Left renal pelvis (tissue), 4 donors: ENCODE results near the gene KLC1. TPM values are rescaled to one million over a fixed set of nuclear protein-coding genes. Genes with fewer than 3 reads are reported as not detected.
"Not testable (repeated sequence)": the region's sequence is repeated elsewhere in the genome, so short reads cannot be mapped to it uniquely, and the experiment has no call there.

Source experiments
- DNase-seq, 4 donors: peaks; one replicate each; pipeline ENCODE4 v3.0.0-alpha.2; 2013; ENCODE audit warnings: low read depth in 4 of 4, low spot score in 3 of 4
- polyA plus RNA-seq, 4 donors: library from polyadenylated mRNA; unstranded; fragments of 120-200 nt; gene quantifications; one replicate each; pipeline ENCODE4 v1.2.1, GENCODE V29; 2013; ENCODE audit not compliant: insufficient read length in 4 of 4

Gene KLC1
- 100 to 1,000 TPM in 3 of 4 donors, 10 to 100 TPM in 1; 74.6 to 154 (median 106) TPM for polyA plus RNA-seq

- DNase-seq, result peak in 1 of 4 donors; percentile 63
These were observed at the start of gene KLC1 for GRCh38 chr14:103628684-103629502. Gene KLC1, plus strand, starts transcription at chr14:103629211. Its CDS starts 25,354 bp downstream, at chr14:103654565.

- DNase-seq, result no peak
These were observed 47.8 kb upstream of the KLC1 start for GRCh38 chr14:103581206-103581605.

GRCh38 chr14:103581954-103582703, 46.9 kb upstream of the KLC1 start:
- DNase-seq, result no peak

- DNase-seq, result no peak
These were observed 44.6 kb upstream of the KLC1 start for GRCh38 chr14:103584326-103584915.

GRCh38 chr14:103593577-103593976, 35.4 kb upstream of the KLC1 start:
- no peak for DNase-seq

- no peak for DNase-seq
These were observed 34.7 kb upstream of the KLC1 start for GRCh38 chr14:103594265-103594664.

GRCh38 chr14:103597623-103598377, 31.2 kb upstream of the KLC1 start:
- no peak for DNase-seq

GRCh38 chr14:103600503-103600902, 28.5 kb upstream of the KLC1 start:
- no peak for DNase-seq

GRCh38 chr14:103604620-103605019, 24.4 kb upstream of the KLC1 start:
- no peak for DNase-seq

GRCh38 chr14:103606963-103607668, 21.9 kb upstream of the KLC1 start:
- peak; percentile 85 to 87 (median 86) for DNase-seq

- DNase-seq, result no peak
These were observed 21.2 kb upstream of the KLC1 start for GRCh38 chr14:103607822-103608221.

GRCh38 chr14:103609081-103609480, 19.9 kb upstream of the KLC1 start:
- not testable (repeated sequence) for DNase-seq

GRCh38 chr14:103611215-103611614, 17.8 kb upstream of the KLC1 start:
- no peak for DNase-seq

- no peak for DNase-seq
These were observed 15.5 kb upstream of the KLC1 start for GRCh38 chr14:103613517-103613916.

GRCh38 chr14:103616635-103617300, 12.2 kb upstream of the KLC1 start:
- no peak for DNase-seq

GRCh38 chr14:103619057-103619456, 10.0 kb upstream of the KLC1 start:
- DNase-seq, result no peak

- no peak for DNase-seq
These were observed 7.2 kb upstream of the KLC1 start for GRCh38 chr14:103621860-103622259.

GRCh38 chr14:103623308-103623707, 5.7 kb upstream of the KLC1 start:
- DNase-seq, result no peak

- DNase-seq, result no peak
These were observed 5.0 kb upstream of the KLC1 start for GRCh38 chr14:103623883-103624482.
